GM18499 (cell line): ENCODE data around the gene MRC1.
"Not testable (repeated sequence)": the region's sequence is repeated elsewhere in the genome, so short reads cannot be mapped to it uniquely, and the experiment has no call there.

Experiments used
- ATAC-seq: cut with Tn5 transposase; IDR thresholded peaks from one replicate; pipeline ENCODE4 v1.9.1; 2021; ENCODE audit warnings: moderate number of reproducible peaks; ENCODE audit not compliant: insufficient read depth, unreplicated experiment

The MRC1 gene

GRCh38 chr10:17954372-17954771, 145.2 kb downstream of the MRC1 start:
- ATAC-seq, result not testable (repeated sequence)

GRCh38 chr10:17954861-17955260, 145.7 kb downstream of the MRC1 start:
- no peak for ATAC-seq

GRCh38 chr10:17958049-17958448, 148.9 kb downstream of the MRC1 start:
- no peak for ATAC-seq

GRCh38 chr10:17959870-17960269, 150.7 kb downstream of the MRC1 start:
- ATAC-seq, result no peak
